HepG2 (cell line): ENCODE results near the gene SARS2. TPM values are rescaled to one million over a fixed set of nuclear protein-coding genes. Genes with fewer than 3 reads are reported as not detected.

ENCODE experiments used
- ATF1 ChIP-seq: IDR thresholded peaks from 2 replicates; pipeline ENCODE4 v1.6.1; 2016; ENCODE audit warnings: mild to moderate bottlenecking, control low read depth
- ATF7-NPFF ChIP-seq: sonication (generic); formaldehyde crosslinking; IDR thresholded peaks from 2 replicates; pipeline ENCODE4 v1.8.1; 2023; ENCODE audit warnings: mild to moderate bottlenecking, low read depth, missing genetic modification reagents, moderate library complexity
- BCL3 ChIP-seq: sonication (generic); formaldehyde crosslinking; IDR thresholded peaks from 2 replicates; pipeline ENCODE4 v1.5.1; 2020; ENCODE audit warnings: mild to moderate bottlenecking, missing genetic modification reagents, moderate library complexity
- CEBPG ChIP-seq: IDR thresholded peaks from 2 replicates; pipeline ENCODE4 v1.6.1; 2016
- DMAP1 ChIP-seq: IDR thresholded peaks from 2 replicates; pipeline ENCODE4 v1.6.1; 2016
- ELF3 ChIP-seq: IDR thresholded peaks from 2 replicates; pipeline ENCODE4 v1.6.1; 2016; ENCODE audit warnings: missing genetic modification reagents, missing compliant biosample characterization
- FOXC1 ChIP-seq: sonication (generic); formaldehyde crosslinking; IDR thresholded peaks from 2 replicates; pipeline ENCODE4 v1.8.0; 2022; ENCODE audit warnings: mild to moderate bottlenecking, missing genetic modification reagents, borderline replicate concordance
- HBP1 ChIP-seq: IDR thresholded peaks from 2 replicates; pipeline ENCODE4 v1.6.1; 2016; ENCODE audit warnings: low read depth, control low read depth
- MAFK ChIP-seq, 2 experiments: IDR thresholded peaks in 1 of 2; conservative IDR thresholded peaks in 1 of 2; 2 replicates each; pipeline ENCODE4 v1.6.1; 2011; ENCODE audit warnings: improper control_type of control experiment in 2 of 2, low read length in 2 of 2
- NR2F6 ChIP-seq, 2 experiments: IDR thresholded peaks; 2 replicates each; pipeline ENCODE4 v1.6.1; 2016; ENCODE audit warnings: antibody characterized with exemption in 1 of 2, mild to moderate bottlenecking in 1 of 2
- PREB ChIP-seq: sonication (generic); formaldehyde crosslinking; IDR thresholded peaks from 2 replicates; pipeline ENCODE4 v1.4.0; 2020; ENCODE audit warnings: missing genetic modification reagents
- SALL1 ChIP-seq: sonication (generic); formaldehyde crosslinking; IDR thresholded peaks from 2 replicates; pipeline ENCODE4 v1.8.0; 2022; ENCODE audit warnings: mild to moderate bottlenecking, missing genetic modification reagents
- SKI ChIP-seq: fragments of 450-650 bp; IDR thresholded peaks from one replicate; pipeline ENCODE4 v1.6.1; 2018; ENCODE audit warnings: mild to moderate bottlenecking; ENCODE audit not compliant: partially characterized antibody
- SMARCE1 ChIP-seq: fragments of 450-650 bp; IDR thresholded peaks from 2 replicates; pipeline ENCODE4 v1.6.1; 2017; ENCODE audit warnings: borderline replicate concordance
- SRY ChIP-seq: sonication (generic); formaldehyde crosslinking; IDR thresholded peaks from 2 replicates; pipeline ENCODE4 v1.8.0; 2022; ENCODE audit warnings: mild to moderate bottlenecking, missing genetic modification reagents
- TAF15 ChIP-seq: fragments of 200-400 bp; formaldehyde crosslinking; IDR thresholded peaks from one replicate; pipeline ENCODE4 v1.6.1; 2018; ENCODE audit warnings: mild to moderate bottlenecking, low read depth, low read length; ENCODE audit not compliant: poor library complexity, severe bottlenecking
- TEF ChIP-seq: sonication (generic); formaldehyde crosslinking; IDR thresholded peaks from 2 replicates; pipeline ENCODE4 v1.5.0; 2020; ENCODE audit warnings: missing genetic modification reagents
- ZNF263 ChIP-seq: sonication (generic); formaldehyde crosslinking; IDR thresholded peaks from 2 replicates; pipeline ENCODE4 v1.4.0; 2020; ENCODE audit warnings: missing genetic modification reagents
- ZNF350 ChIP-seq: sonication (generic); formaldehyde crosslinking; IDR thresholded peaks from 2 replicates; pipeline ENCODE4 v1.4.0; 2020; ENCODE audit warnings: mild to moderate bottlenecking, low read depth, missing genetic modification reagents, borderline replicate concordance
- ZNF383 ChIP-seq: sonication (generic); formaldehyde crosslinking; IDR thresholded peaks from 2 replicates; pipeline ENCODE4 v1.4.0; 2020; ENCODE audit warnings: missing genetic modification reagents, mild to moderate bottlenecking, borderline replicate concordance
- ZNF552 ChIP-seq: sonication (generic); formaldehyde crosslinking; IDR thresholded peaks from 2 replicates; pipeline ENCODE4 v1.9.0; 2022; ENCODE audit warnings: missing genetic modification reagents, mild to moderate bottlenecking, borderline replicate concordance
- ZNF746 ChIP-seq: sonication (generic); formaldehyde crosslinking; IDR thresholded peaks from 2 replicates; pipeline ENCODE4 v1.8.0; 2022; ENCODE audit warnings: mild to moderate bottlenecking, missing genetic modification reagents
- ZZZ3 ChIP-seq: sonication (generic); formaldehyde crosslinking; IDR thresholded peaks from 2 replicates; pipeline ENCODE4 v1.4.0; 2020; ENCODE audit warnings: missing genetic modification reagents, mild to moderate bottlenecking, borderline replicate concordance
- polyA plus RNA-seq, 8 experiments: library from polyadenylated mRNA; depleted of rRNA in 3 of 8; stranded (reverse) in 7 of 8; unstranded in 1 of 8; fragments of >200 nt; fragmentation: Illumina TruSeq in 4 of 8; extraction: Trizol in 4 of 8; gene quantifications; 2 replicates each; pipeline versions ENCODE4 v1.2.1 to v1.2.3, GENCODE V29; 2011 to 2016; ENCODE audit warnings: low read depth in 4 of 8, missing spikeins in 1 of 8, mixed read lengths in 1 of 8; ENCODE audit not compliant: insufficient read depth in 1 of 8
- total RNA-seq, 5 experiments: library from RNA; depleted of rRNA; stranded (reverse); fragments of >200 nt; fragmentation: Illumina TruSeq; extraction: Trizol; gene quantifications; 2 replicates each; pipeline ENCODE4 v1.2.3, GENCODE V29; 2016; ENCODE audit warnings: low read depth in 1 of 5

Gene SARS2
- total and polyA plus RNA-seq, 2 of the 13 experiments (the other 11 are each of a cell fraction or from before 2014, with no cell fraction given) = 40.0 to 48.6 TPM

- TF ChIP-seq ZNF383 (CRISPR knock-in tag) (no peak), SKI (no peak), TAF15 (no peak), SMARCE1 (no peak), ZNF552 (CRISPR knock-in tag) (0 out of 2 replicates have a peak, but pooled peaks have one; percentile 5), CEBPG (CRISPR knock-in tag) (no peak), TEF (CRISPR knock-in tag) (no peak), ELF3 (CRISPR knock-in tag) (peak; percentile 87), PREB (CRISPR knock-in tag) (no peak), FOXC1 (CRISPR knock-in tag) (0 out of 2 replicates have a peak, but pooled peaks have one; percentile 51), ZZZ3 (CRISPR knock-in tag) (no peak), SALL1 (peak; percentile 41), ATF7-NPFF (peak; percentile 26; the same call in 1 of the 2 replicates), MAFK (conservative IDR thresholded peaks at IDR 0.05 in 1 of 2, IDR thresholded peaks at IDR 0.05 in 1 of 2; ENCODE audit: low read length in 2 of 2) (no peak), NR2F6 (IDR thresholded peaks at IDR 0.05) (no peak), NR2F6 (CRISPR knock-in tag; IDR thresholded peaks at IDR 0.05) (0 out of 2 replicates have a peak, but pooled peaks have one; percentile 14), ZNF350 (CRISPR knock-in tag) (no peak), ATF1 (CRISPR knock-in tag) (no peak), HBP1 (CRISPR knock-in tag) (no peak), ZNF263 (CRISPR knock-in tag) (0 out of 2 replicates have a peak, but pooled peaks have one; percentile 27), ZNF746 (peak; percentile 48; the same call in 1 of the 2 replicates), BCL3 (CRISPR knock-in tag) (0 out of 2 replicates have a peak, but pooled peaks have one; percentile 39), SRY (peak; percentile 56; the same call in 1 of the 2 replicates), DMAP1 (no peak; the same call in 1 of the 2 replicates)
Observed at GRCh38 chr19:38877781-38878574, 52.6 kb downstream of the SARS2 start, which contains the start of gene RINL (continued).
